NCI-H69 (cell line): ENCODE measurements around the gene MMD2.
"Not testable (repeated sequence)": the region's sequence is repeated elsewhere in the genome, so short reads cannot be mapped to it uniquely, and the experiment has no call there.

Experiments used
- DNase-seq: peaks from one replicate; lab custom pipeline; 2025; lab: John Stamatoyannopoulos, UW

MMD2 gene, protein sequence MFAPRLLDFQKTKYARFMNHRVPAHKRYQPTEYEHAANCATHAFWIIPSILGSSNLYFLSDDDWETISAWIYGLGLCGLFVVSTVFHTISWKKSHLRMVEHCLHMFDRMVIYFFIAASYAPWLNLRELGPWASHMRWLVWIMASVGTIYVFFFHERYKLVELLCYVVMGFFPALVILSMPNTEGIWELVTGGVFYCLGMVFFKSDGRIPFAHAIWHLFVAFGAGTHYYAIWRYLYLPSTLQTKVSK

DNA sequence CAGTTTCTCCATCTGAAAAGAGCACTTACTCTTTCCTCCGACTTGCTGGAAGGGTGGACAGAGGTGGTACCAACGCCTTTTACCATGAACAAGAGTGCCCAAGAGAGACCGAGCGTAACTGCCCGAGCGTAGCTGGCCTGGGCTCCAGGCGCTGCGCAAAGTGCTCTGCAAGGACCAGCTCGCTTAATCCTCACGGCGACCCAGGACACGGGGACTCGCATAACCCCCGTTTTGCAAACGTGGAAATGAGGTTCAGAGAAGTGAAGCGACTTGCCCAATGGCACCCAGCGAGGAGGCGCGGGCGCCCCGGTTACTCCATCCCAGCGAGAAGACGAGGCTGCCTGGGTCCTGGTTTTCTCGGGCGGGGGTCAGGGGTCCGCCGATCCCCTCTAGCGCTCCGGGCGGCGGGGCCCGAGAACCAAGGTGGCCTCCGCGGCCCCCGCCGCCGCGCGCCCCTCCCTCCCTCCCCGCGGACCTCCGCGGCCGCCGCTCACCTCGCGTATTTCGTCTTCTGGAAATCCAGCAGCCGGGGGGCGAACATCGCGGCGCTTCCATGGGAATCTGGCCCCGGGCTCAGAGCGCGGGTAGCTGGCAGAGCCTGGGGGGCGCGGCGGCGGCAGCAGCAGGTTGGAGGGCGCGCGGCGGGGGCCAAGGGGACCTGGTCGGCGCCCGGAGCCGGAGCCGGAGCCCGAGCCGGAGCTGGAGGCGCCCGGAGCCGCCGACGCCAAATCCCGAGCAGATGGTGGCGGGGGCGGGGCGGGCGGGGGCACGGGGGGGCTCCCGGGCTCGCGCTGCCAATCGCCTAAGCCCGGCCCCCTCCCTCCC lies at the start of gene MMD2:
TSS of gene MMD2 (minus strand) at position 711 of the 825 bp plus-strand sequence. CDS start at position 541, 170 bp downstream.
- peak; percentile 70 for DNase-seq

DNA sequence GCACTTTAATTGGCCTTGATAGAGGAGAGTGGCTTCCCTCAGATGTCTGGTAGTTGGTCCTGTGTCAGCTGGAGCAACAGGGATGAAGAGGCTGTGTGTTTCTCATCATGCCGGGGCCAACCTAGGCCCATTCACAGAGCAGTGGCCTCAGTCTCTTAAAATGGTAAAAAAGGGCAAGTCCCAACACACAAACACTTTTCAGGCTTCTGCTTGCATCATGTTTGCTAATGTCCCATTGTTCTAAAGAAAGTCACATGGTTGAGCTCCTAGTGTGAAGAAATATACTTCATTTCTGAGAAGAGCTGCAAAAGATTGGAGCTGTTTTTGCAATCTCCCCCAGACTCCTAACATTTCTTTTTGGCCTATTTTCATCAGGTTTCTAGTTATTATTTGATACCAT lies 46.1 kb upstream of the MMD2 start:
- no peak for DNase-seq

- no peak for DNase-seq
Observed at GRCh38 chr7:5001911-5002310, 42.9 kb upstream of the MMD2 start.

DNA sequence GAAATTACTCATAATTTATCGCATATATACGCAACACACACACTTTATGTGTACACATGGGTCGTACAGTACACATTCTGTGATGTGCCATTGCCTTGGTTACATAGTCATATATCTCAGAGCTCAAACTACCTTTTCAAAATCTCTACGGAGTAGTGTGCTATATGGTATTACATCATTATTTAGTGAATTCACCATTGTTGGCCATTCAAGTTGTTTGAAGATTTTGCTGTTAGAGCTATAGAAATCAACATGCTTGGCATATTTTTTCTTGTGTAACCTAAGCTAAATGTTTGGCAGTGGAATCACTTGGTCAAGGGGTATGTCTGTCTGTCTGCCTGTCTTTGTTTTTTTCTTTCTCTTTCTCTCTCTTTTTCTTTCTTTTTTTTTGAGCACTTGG lies 42.0 kb upstream of the MMD2 start:
- DNase-seq, result no peak

DNA sequence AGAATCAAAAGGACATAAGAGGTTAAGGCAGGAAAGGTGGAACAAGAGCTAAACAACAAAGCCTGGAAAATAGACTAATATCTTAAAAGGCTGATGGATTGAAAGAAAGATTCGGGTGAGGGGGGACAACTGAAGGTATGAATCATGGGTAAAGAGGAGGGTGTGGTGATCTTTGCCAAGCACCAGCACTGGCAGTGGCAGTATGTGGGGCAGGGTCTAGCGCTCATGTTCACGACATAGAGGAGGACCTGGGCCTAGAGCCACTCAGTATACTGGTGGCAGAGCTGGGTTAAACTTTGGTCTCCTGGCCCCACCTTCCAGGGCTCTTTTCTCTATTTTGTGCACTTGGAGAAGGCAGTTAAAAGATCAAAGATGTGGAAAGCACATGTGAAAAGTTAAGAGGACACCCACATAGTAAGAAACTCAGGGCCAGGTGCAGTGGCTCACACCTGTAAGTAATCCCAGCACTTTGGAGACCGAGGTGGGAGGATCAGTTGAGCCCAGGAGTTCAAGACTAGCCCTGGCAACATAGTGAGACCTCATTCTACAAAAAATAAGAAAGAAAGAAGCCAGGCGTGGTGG lies 40.5 kb upstream of the MMD2 start:
- no peak for DNase-seq

DNA sequence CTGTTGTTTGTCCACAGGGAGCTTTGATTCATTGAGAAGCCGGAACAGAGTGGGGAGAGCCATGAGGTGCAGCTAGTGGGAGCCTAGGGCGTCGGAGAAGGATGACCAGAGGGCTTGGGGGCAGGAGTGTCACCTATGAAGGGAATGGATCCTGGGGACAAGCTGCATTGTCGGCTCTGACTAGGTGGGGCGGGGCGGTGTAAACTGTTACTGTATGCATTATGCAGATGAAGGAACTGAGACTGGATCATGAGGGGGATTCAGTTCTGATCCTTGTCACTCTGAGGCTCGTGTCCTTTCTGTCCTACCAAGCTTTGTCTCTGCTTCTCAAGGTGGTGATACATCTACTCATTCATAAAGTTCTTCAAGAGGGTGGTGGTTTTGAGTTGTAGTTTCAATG lies 39.9 kb upstream of the MMD2 start:
- no peak for DNase-seq

GRCh38 chr7:4998244-4998643 lies 39.3 kb upstream of the MMD2 start:
- DNase-seq, result no peak

- DNase-seq, result no peak
Observed at GRCh38 chr7:4996696-4997222, 37.8 kb upstream of the MMD2 start.

- no peak for DNase-seq
Observed at GRCh38 chr7:4995429-4995969, 36.5 kb upstream of the MMD2 start.

DNA sequence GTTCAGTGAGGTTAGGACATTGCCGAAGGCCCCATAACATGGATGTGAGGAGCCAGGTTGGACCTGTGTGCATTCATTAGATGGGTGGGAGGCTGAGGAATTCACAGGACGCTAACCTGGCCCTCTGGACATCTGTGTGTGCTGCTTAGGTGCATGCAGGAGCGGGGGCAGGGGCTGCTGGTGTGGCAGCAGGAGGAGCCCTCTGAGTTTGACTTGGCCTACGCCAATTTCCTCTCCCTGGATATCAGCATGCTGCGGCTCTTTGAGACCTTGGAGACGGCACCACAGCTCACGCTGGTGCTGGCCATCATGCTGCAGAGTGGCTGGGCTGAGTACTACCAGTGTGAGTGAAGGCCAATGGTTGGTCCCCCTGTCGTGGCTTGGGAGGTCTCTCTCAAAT lies 34.5 kb upstream of the MMD2 start:
- no peak for DNase-seq

DNA sequence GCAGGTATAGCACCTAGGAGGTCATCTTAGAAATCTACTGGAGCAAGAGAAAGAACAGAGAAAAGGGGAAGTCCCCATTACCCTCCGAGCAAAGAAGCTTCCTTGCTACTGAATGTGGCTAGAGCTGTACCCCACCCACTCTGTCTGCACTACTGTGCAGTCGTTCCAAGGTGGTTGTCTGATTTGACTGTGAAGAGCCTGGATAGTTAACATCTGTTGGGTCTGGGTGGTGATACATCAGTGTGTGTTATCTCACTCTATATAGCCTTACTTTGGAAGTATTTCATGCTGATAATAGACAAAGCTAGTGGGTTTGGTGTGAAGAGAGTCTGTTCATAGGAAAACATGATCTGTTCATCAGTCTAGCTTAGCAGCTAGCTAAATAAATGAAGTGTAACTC lies 23.8 kb upstream of the MMD2 start:
- not testable (repeated sequence) for DNase-seq

DNA sequence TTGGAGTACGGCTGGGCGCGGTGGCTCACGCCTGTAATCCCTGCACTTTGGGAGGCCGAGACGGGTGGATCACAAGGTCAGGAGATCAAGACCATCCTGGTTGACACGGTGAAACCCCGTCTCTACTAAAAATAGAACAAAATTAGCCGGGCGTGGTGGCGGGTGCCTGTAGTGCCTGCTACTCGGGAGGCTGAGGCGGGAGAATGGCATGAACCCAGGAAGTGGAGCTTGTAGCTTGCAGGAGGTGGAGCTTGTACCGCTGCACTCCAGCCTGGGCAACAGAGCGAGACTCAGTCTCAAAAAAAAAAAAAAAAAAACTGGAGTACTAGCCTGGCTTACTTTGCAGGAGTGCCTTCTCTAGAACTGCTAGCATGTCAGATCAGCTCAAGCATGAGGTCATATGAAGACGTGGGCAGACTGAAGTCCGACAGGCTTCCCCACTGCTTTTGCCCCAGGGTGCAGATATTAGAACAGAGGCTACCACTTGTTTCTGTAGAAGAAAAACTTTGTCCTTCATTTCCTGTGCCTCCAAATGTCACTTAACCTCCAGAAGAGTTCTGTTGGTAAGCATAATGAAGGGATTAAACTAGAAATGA lies 22.4 kb upstream of the MMD2 start:
- DNase-seq, result not testable (repeated sequence)

- not testable (repeated sequence) for DNase-seq
Observed at GRCh38 chr7:4975626-4976025, 16.6 kb upstream of the MMD2 start.

DNA sequence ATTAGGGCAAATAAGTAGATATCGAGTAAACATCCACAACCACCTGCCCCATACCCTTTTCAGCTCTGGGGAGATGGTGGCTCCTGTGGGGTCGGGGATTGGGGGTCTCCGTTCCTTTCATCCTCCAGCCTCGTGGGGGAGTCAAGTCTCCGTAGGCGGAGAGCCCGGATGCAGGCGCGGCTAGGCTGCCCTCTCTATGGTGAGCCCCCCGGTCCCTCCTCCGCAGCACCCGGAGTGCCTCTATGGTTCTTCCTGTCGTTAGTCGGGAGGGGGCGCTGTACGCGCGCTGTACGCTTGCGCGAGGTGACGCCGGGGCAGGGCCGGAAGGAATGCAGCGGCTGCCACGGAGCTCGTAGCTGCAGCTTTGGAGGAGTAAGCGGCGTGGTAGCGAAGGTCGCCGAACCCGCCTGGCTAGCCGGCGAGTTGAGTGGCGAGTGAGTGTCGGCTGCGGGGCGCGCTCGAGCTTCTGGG lies 14.8 kb upstream of the MMD2 start:
- DNase-seq, result peak; percentile 97

DNA sequence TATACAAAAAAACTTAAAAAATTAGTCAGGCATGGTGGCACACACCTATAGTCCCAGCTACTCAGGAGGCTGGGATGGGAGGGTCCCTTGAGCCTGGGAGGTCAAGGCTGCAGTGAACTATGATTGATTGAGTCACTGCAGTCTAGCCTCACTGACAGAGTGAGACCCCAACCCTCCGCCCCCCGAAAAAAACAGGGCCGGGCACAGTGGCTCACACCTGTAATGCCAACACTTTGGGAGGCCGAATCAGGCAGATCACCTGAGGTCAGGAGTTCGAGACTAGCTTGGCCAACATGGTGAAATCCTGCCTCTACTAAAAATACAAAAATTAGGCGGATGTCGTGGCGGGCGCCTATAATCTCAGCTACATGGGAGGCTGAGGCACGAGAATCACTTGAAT lies 13.5 kb upstream of the MMD2 start:
- DNase-seq, result not testable (repeated sequence)

GRCh38 chr7:4965295-4966022 lies 6.5 kb upstream of the MMD2 start:
- no peak for DNase-seq

DNA sequence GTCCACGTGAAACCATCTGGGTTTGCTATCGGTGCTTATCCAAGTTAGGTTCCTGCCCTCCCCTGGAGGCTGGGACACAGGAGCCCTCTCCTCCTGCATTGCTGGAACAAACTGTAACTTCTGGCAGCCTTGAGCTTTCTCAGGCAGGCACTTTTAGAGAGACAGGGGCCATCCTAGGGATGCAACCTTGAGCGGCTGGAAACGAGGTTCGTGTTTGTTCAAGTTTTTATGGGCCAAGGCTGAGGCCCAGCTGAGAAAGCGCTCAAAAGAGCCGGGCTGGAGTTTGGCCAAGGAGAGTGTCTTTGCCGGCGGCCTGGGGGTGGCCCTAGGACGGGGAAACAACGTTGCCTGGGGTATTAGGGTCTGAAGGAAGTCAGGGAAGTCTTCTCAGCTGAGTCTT lies 5.5 kb upstream of the MMD2 start:
- DNase-seq, result no peak

DNA sequence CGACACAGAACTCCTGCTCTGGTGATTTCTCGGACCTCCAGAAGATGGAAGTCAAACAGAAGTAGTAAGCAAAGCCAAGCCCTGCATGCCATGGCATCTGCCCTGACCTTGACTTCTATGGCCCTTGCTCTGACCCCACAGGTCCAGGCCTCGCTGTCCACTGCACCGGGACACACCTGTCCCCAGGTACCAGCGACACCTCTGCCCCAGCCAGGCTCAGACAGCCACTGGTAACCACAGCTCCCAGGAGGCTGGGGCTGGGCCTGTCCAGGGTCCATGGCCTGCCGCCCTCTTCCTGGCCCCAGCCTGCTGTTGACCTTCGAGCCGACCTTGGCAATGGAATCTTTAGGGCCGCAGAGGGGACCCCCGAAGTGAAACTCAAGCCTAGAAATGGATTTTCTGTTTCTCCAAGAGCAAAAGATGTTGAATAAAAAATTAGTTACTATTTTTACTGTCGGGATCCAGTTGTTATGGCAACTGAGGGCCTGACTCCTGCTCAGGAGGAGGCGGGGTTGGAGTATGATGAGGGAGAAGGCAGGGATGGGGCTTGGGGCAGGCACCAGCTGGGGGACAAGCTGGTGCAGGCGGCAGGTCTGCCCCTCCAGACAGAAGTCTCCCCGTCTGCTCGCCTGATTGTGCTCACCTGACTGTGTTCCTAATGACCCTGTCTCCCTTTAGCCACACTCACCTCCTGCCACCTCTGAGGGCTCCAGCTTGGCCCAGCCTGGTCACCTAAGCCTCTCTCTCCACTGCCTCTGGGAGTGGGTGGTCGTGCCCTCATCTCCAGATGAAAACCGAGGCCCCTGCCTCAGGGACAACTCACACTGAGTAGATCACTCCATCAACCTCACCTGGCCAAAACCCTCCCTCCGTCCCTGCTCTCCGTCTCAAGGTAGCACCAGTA lies 4.1 kb upstream of the MMD2 start:
- no peak for DNase-seq

- no peak for DNase-seq
Observed at GRCh38 chr7:4960363-4960762, 1.4 kb upstream of the MMD2 start.

GRCh38 chr7:4959893-4960292 lies 906 bp upstream of the MMD2 start:
- no peak for DNase-seq
